BE2C (cell line): ENCODE measurements around the gene IL1RN.

Source experiments
- DNase-seq: peaks from one replicate; pipeline ENCODE4 v3.0.0-alpha.2; 2020
- H3K27me3 ChIP-seq: fragments of 250-450 bp; sonication (Bioruptor Pico); 2 replicates; pipeline ENCODE4 v1.5.1; 2020; ENCODE audit warnings: mild to moderate bottlenecking
- H3K36me3 ChIP-seq: fragments of 250-450 bp; sonication (Bioruptor Pico); 2 replicates; pipeline ENCODE4 v1.5.1; 2020; ENCODE audit warnings: mild to moderate bottlenecking
- H3K4me1 ChIP-seq: fragments of 250-450 bp; sonication (Bioruptor Pico); 2 replicates; pipeline ENCODE4 v1.5.1; 2020
- H3K4me3 ChIP-seq: 2 replicates; pipeline ENCODE4 v1.5.1; 2011; ENCODE audit warnings: low read depth, low read length
- H3K9me3 ChIP-seq: fragments of 250-450 bp; sonication (Bioruptor Pico); 2 replicates; pipeline ENCODE4 v1.5.1; 2020
- TF ChIP-seq, protein P1 (sequence below): IDR thresholded peaks from 2 replicates; pipeline ENCODE4 v1.5.1; 2012; ENCODE audit warnings: mild to moderate bottlenecking, low read depth, low read length

The IL1RN gene

DNA sequence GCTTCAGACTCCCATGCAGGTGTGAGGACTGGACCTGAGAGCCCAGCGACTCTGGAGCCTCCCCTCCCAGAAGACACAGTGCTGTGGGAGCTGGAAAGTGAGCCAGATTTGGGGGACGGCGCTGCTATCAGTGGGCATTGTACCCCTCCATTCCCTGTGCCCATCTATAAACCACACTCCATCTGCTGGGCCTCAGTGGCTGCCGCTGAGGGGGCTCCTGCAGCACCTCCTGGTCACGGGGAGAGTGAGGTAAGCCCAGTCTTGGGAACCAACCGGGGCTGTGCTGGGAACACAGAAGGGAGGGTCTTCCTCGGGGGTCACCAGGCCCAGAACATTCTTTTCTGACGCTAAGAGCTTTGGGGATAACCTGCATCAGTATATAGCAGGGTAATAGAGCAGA is 55.9 kb downstream of the IL1RN start:
- Histone ChIP-seq H3K9me3 (no peaks in the 10 kb centered on the region), H3K36me3 (no peaks in the 10 kb centered on the region), H3K4me3 (no peak overlapping the region), H3K27me3 (no peaks in the 10 kb centered on the region), H3K4me1 (no peaks in the 10 kb centered on the region)
- TF ChIP-seq, protein P1, sequence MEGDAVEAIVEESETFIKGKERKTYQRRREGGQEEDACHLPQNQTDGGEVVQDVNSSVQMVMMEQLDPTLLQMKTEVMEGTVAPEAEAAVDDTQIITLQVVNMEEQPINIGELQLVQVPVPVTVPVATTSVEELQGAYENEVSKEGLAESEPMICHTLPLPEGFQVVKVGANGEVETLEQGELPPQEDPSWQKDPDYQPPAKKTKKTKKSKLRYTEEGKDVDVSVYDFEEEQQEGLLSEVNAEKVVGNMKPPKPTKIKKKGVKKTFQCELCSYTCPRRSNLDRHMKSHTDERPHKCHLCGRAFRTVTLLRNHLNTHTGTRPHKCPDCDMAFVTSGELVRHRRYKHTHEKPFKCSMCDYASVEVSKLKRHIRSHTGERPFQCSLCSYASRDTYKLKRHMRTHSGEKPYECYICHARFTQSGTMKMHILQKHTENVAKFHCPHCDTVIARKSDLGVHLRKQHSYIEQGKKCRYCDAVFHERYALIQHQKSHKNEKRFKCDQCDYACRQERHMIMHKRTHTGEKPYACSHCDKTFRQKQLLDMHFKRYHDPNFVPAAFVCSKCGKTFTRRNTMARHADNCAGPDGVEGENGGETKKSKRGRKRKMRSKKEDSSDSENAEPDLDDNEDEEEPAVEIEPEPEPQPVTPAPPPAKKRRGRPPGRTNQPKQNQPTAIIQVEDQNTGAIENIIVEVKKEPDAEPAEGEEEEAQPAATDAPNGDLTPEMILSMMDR, result no peak
- no peak for DNase-seq
